Endodermal cell (in vitro differentiated cells): ENCODE measurements around the gene LRATD1. TPM values are rescaled to one million over a fixed set of nuclear protein-coding genes. Genes with fewer than 3 reads are reported as not detected.

Experiments used
- DNase-seq: peaks from one replicate; pipeline ENCODE4 v3.0.0-alpha.2; 2017
- H3K27ac ChIP-seq: 2 replicates; pipeline ENCODE4 v1.5.1; 2013; ENCODE audit warnings: mild to moderate bottlenecking, low read depth, low read length, moderate library complexity
- H3K27me3 ChIP-seq: 2 replicates; pipeline ENCODE4 v1.6.1; 2013; ENCODE audit warnings: mild to moderate bottlenecking, low read length, moderate library complexity; ENCODE audit not compliant: insufficient read depth, control insufficient read depth, poor library complexity, severe bottlenecking
- H3K36me3 ChIP-seq: 2 replicates; pipeline ENCODE4 v1.7.0; 2013; ENCODE audit warnings: mild to moderate bottlenecking, low read length, moderate library complexity; ENCODE audit not compliant: control insufficient read depth, insufficient read depth
- H3K4me1 ChIP-seq: one replicate; pipeline ENCODE4 v1.7.0; 2013; ENCODE audit warnings: low read length; ENCODE audit not compliant: control insufficient read depth, insufficient read depth
- H3K4me3 ChIP-seq: 2 replicates; pipeline ENCODE4 v1.5.1; 2013; ENCODE audit warnings: mild to moderate bottlenecking, low read length, moderate library complexity
- H3K9ac ChIP-seq: 2 replicates; pipeline ENCODE4 v1.6.1; 2013; ENCODE audit warnings: mild to moderate bottlenecking, low read length, moderate library complexity; ENCODE audit not compliant: poor library complexity, severe bottlenecking; ENCODE audit errors: extremely low read depth
- H3K9me3 ChIP-seq: 2 replicates; pipeline ENCODE4 v1.6.1; 2013; ENCODE audit warnings: mild to moderate bottlenecking, low read length, moderate library complexity; ENCODE audit not compliant: control insufficient read depth
- H3K27ac Mint-ChIP-seq: 2 replicates; pipeline ENCODE4 v1.8.0; 2020; ENCODE audit warnings: mixed read lengths
- H3K27me3 Mint-ChIP-seq: 2 replicates; pipeline ENCODE4 v1.8.0; 2021; ENCODE audit warnings: mild to moderate bottlenecking, mixed read lengths; ENCODE audit not compliant: insufficient read depth
- H3K36me3 Mint-ChIP-seq: 2 replicates; pipeline ENCODE4 v1.8.0; 2020; ENCODE audit warnings: low read depth, mixed read lengths
- H3K4me1 Mint-ChIP-seq: 2 replicates; pipeline ENCODE4 v1.8.0; 2020; ENCODE audit warnings: mixed read lengths
- H3K4me3 Mint-ChIP-seq: 2 replicates; pipeline ENCODE4 v1.8.0; 2020; ENCODE audit warnings: mild to moderate bottlenecking, moderate library complexity, mixed read lengths
- H3K9me3 Mint-ChIP-seq: 2 replicates; pipeline ENCODE4 v1.8.0; 2020; ENCODE audit warnings: mild to moderate bottlenecking, mixed read lengths
- CTCF ChIP-seq: fragments of 200-600 bp; sonication (generic); conservative IDR thresholded peaks from 2 replicates; pipeline ENCODE4 v1.5.0; 2021; ENCODE audit warnings: antibody characterized with exemption, mild to moderate bottlenecking
- WGBS, 2 experiments: methylation state at CpG; one replicate each; pipeline versions ENCODE4 v1.1.5 to v1.1.7; 2013; ENCODE audit warnings: missing lambda C conversion rate in 2 of 2, mixed read lengths in 1 of 2; ENCODE audit not compliant: insufficient coverage in 1 of 2, insufficient read length in 1 of 2; 5-methylcytosine and 5-hydroxymethylcytosine counted together
- total RNA-seq, 2 donors: library from RNA; stranded (reverse); fragmentation: NEBNext Ultra II Directional in 1 of 2; extraction: Animal tissue kit (Norgen Biotek cat#: 25700) in 1 of 2; gene quantifications; 2 replicates in 1 of 2; 3 replicates in 1 of 2; pipeline ENCODE4 v1.2.1, GENCODE V29; 2021

LRATD1 gene
- total RNA-seq, 2 donors from 2014 or later, result 0.95 to 2.6 TPM

GRCh38 chr2:14615121-14615520 is 17.4 kb upstream of the LRATD1 start:
- H3K27me3 Mint-ChIP-seq, result peaks cover 2% of the 10 kb centered on the region
- no peak for TF ChIP-seq CTCF
- DNase-seq, result no peak
- H3K9me3 Mint-ChIP-seq, result no peaks in the 10 kb centered on the region
- Histone ChIP-seq H3K36me3 (no peaks in the 10 kb centered on the region), H3K4me3 (no peak overlapping the region), H3K27me3 (no peaks in the 10 kb centered on the region), H3K9ac (no peak overlapping the region), H3K27ac (no peak overlapping the region), H3K4me1 (no peaks in the 10 kb centered on the region), H3K9me3 (no peaks in the 10 kb centered on the region)
- H3K36me3 Mint-ChIP-seq, result no peaks in the 10 kb centered on the region
- no peak overlapping the region for H3K4me3 Mint-ChIP-seq
- no peak overlapping the region for H3K27ac Mint-ChIP-seq
- no peaks in the 10 kb centered on the region for H3K4me1 Mint-ChIP-seq

DNA sequence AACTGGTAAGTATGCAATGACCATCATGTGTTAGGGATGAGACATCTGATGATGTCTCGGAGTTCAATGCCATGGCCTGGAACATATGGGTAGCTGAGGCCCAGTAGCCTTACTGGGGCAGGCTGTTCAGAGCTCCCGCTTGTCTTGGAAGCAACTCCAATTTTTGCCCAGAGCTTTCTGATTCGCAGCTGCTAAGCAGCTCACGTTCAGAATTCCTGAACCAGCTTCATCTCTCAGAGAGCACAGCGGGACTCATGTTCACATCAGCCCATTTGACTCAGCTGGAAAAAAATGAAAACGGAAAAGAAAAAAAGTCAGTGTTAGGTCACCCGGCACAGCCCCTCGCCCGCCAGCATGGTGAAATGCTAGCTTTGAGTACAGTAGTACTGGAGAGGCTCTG is 16.8 kb upstream of the LRATD1 start:
- DNase-seq, result no peak
- no peak for TF ChIP-seq CTCF
- Histone ChIP-seq H3K27me3 (no peaks in the 10 kb centered on the region), H3K36me3 (no peaks in the 10 kb centered on the region), H3K9ac (no peak overlapping the region), H3K4me1 (no peaks in the 10 kb centered on the region), H3K27ac (no peak overlapping the region), H3K4me3 (no peak overlapping the region), H3K9me3 (no peaks in the 10 kb centered on the region)
- Mint-ChIP-seq H3K4me3 (no peak overlapping the region), H3K9me3 (no peaks in the 10 kb centered on the region), H3K36me3 (no peaks in the 10 kb centered on the region), H3K27ac (no peak overlapping the region), H3K27me3 (peaks cover 2% of the 10 kb centered on the region), H3K4me1 (no peaks in the 10 kb centered on the region)
- 93 to 96% methylated on average over 4 to 9 of the region's 9 CpGs for WGBS, 2 experiments

DNA sequence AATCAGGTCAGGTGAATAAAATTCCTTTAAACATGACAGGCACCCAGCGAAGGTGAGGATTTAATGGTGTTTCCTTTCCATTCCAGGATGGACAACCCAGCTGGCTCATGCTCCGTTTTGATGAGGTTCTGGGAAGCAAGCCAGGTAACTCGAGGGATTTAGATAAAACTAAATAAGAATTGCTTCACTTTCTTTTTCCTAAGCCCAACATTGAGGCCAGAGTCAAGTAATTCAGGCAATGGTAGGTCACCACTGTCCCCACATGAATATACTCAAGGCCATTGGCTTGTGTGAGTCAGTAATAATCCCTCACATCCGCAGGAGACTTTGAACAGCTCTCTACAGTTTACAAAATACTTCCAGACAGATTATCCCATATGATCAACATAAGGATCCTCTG is 16.2 kb upstream of the LRATD1 start:
- H3K27ac Mint-ChIP-seq, result no peak overlapping the region
- H3K27me3 Mint-ChIP-seq, result peaks cover 2% of the 10 kb centered on the region
- WGBS, 2 experiments, result 84 to 100% methylated on average over 2 to 4 of the region's 4 CpGs
- DNase-seq, result no peak
- no peaks in the 10 kb centered on the region for H3K9me3 ChIP-seq
- H3K9me3 Mint-ChIP-seq, result no peaks in the 10 kb centered on the region
- H3K27ac ChIP-seq, result no peak overlapping the region
- H3K4me3 Mint-ChIP-seq, result no peak overlapping the region
- no peaks in the 10 kb centered on the region for H3K36me3 Mint-ChIP-seq
- H3K27me3 ChIP-seq, result no peaks in the 10 kb centered on the region
- no peak for TF ChIP-seq CTCF
- no peaks in the 10 kb centered on the region for H3K4me1 ChIP-seq
- H3K9ac ChIP-seq, result no peak overlapping the region
- H3K4me3 ChIP-seq, result no peak overlapping the region
- no peaks in the 10 kb centered on the region for H3K36me3 ChIP-seq
- no peaks in the 10 kb centered on the region for H3K4me1 Mint-ChIP-seq
